Large intestine (tissue), 12 donors: ENCODE results near the gene COL1A1. TPM values are rescaled to one million over a fixed set of nuclear protein-coding genes. Genes with fewer than 3 reads are reported as not detected.

ENCODE experiments used
- DNase-seq, 2 donors: peaks; one replicate each; pipeline versions ENCODE4 v3.0.0 to v3.0.0-alpha.2; 2013
- H3K27ac ChIP-seq: one replicate; pipeline ENCODE4 v1.5.1; 2013; ENCODE audit warnings: low read length
- H3K27me3 ChIP-seq: 2 replicates; pipeline ENCODE4 v1.6.1; 2013; ENCODE audit warnings: low read length; ENCODE audit not compliant: control insufficient read depth, insufficient read depth
- H3K36me3 ChIP-seq: 2 replicates; pipeline ENCODE4 v1.6.1; 2013; ENCODE audit warnings: low read length; ENCODE audit not compliant: control insufficient read depth, insufficient read depth
- H3K4me1 ChIP-seq: one replicate; pipeline ENCODE4 v1.6.1; 2013; ENCODE audit warnings: low read length; ENCODE audit not compliant: control insufficient read depth, insufficient read depth
- H3K4me3 ChIP-seq: one replicate; pipeline ENCODE4 v1.5.1; 2013; ENCODE audit warnings: low read length
- H3K9me3 ChIP-seq: one replicate; pipeline ENCODE4 v1.6.1; 2013; ENCODE audit warnings: mild to moderate bottlenecking, low read depth, low read length, moderate library complexity; ENCODE audit not compliant: control insufficient read depth
- WGBS: methylation state at CpG from one replicate; pipeline ENCODE4 v1.1.5; 2013; ENCODE audit warnings: low lambda C conversion rate; ENCODE audit not compliant: insufficient coverage; 5-methylcytosine and 5-hydroxymethylcytosine counted together
- long read RNA-seq, 11 donors: transcript quantifications; one replicate each; lab custom pipeline, GENCODE V29; 2026
- polyA plus RNA-seq: library from polyadenylated mRNA; unstranded; fragments of 120-200 nt; gene quantifications from one replicate; pipeline ENCODE4 v1.2.1, GENCODE V29; 2013

COL1A1 gene
- polyA plus RNA-seq = 488 TPM
- long read RNA-seq, donor 1, full-length matches to known transcripts = 40 of 90 reads
- long read RNA-seq, donor 1, partial matches to known transcripts = 50 of 90 reads
- long read RNA-seq, donor 1, other reads (novel, unspliced or antisense) = 0 of 90 reads
- long read RNA-seq, donor 2, full-length matches to known transcripts = 37 of 177 reads
- long read RNA-seq, donor 2, partial matches to known transcripts = 140 of 177 reads
- long read RNA-seq, donor 2, other reads (novel, unspliced or antisense) = 0 of 177 reads
- long read RNA-seq, donor 3 = 0 reads
- long read RNA-seq, donor 4, full-length matches to known transcripts = 5 of 5 reads
- long read RNA-seq, donor 4, partial matches to known transcripts = 0 of 5 reads
- long read RNA-seq, donor 4, other reads (novel, unspliced or antisense) = 0 of 5 reads
- long read RNA-seq, donor 5, full-length matches to known transcripts = 63 of 157 reads
- long read RNA-seq, donor 5, partial matches to known transcripts = 94 of 157 reads
- long read RNA-seq, donor 5, other reads (novel, unspliced or antisense) = 0 of 157 reads
- long read RNA-seq, donor 6, full-length matches to known transcripts = 55 of 183 reads
- long read RNA-seq, donor 6, partial matches to known transcripts = 128 of 183 reads
- long read RNA-seq, donor 6, other reads (novel, unspliced or antisense) = 0 of 183 reads
- long read RNA-seq, donor 7, full-length matches to known transcripts = 60 of 327 reads
- long read RNA-seq, donor 7, partial matches to known transcripts = 267 of 327 reads
- long read RNA-seq, donor 7, other reads (novel, unspliced or antisense) = 0 of 327 reads
- long read RNA-seq, donor 8, full-length matches to known transcripts = 38 of 516 reads
- long read RNA-seq, donor 8, partial matches to known transcripts = 478 of 516 reads
- long read RNA-seq, donor 8, other reads (novel, unspliced or antisense) = 0 of 516 reads
- long read RNA-seq, donor 9, full-length matches to known transcripts = 17 of 45 reads
- long read RNA-seq, donor 9, partial matches to known transcripts = 28 of 45 reads
- long read RNA-seq, donor 9, other reads (novel, unspliced or antisense) = 0 of 45 reads
- long read RNA-seq, donor 10, full-length matches to known transcripts = 36 of 111 reads
- long read RNA-seq, donor 10, partial matches to known transcripts = 75 of 111 reads
- long read RNA-seq, donor 10, other reads (novel, unspliced or antisense) = 0 of 111 reads
- long read RNA-seq, donor 11, full-length matches to known transcripts = 60 of 177 reads
- long read RNA-seq, donor 11, partial matches to known transcripts = 117 of 177 reads
- long read RNA-seq, donor 11, other reads (novel, unspliced or antisense) = 0 of 177 reads

DNA sequence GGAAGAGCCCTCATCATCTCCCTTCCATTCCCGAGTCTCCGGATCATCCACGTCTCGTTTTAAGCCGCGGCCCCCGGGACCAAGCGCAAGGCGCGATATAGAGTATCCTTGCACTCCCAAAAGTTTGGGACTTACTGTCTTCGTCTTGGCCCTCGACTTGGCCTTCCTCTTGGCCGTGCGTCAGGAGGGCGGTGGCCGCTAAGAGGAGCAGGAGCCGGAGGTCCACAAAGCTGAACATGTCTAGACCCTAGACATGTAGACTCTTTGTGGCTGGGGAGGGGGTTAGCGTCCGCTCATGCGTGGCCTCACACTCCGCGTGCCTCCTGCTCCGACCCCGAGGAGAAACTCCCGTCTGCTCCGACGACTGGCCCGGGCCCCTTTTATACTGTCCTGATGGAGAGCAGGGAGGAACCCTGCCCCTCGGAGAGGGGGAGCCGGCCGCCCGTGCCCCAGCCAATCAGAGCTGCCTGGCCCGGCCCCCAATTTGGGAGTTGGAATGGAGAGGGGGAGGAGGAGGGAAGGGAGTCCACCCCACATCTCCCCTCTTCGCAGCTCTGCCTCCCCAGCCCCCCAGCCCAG is at the start of gene COL1A1:
Gene COL1A1, minus strand, starts transcription at position 356 of the 579 bp plus-strand sequence. Its CDS starts 118 bp downstream, at position 238.
- Histone ChIP-seq H3K4me1 (peaks cover 11% of the 10 kb centered on the region), H3K4me3 (peak within 1 kb of the TSS; percentile 78), H3K27me3 (peaks cover 45% of the 10 kb centered on the region), H3K27ac (peak within 1 kb of the TSS; percentile 89), H3K9me3 (peaks cover 3% of the 10 kb centered on the region), H3K36me3 (peaks cover 23% of the 10 kb centered on the region)
- peak in 1 of 2 donors; percentile 58 for DNase-seq
- WGBS = no CpG with 5 or more reads among the region's 34 CpGs

DNA sequence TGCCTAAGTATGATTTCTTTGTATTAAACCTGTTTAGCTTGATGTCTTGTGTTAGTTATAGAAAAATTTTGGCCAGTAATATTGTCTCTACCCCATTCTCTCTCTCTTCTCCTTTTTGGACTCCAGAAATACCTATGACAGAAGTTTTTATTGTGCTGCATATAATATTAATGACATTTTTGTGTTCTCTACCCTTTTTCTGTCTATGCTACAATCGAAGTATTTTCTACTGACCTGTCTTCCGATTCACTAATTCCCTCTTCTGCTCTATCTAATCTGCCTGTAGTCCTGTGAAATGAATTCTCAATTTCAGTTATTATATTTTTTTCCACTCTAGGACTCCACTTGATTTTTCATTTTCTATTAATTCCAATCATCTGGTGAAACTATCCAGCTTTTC is 46.8 kb upstream of the COL1A1 start:
- WGBS = 94% methylated on average over 2 of the region's 2 CpGs
- H3K9me3 ChIP-seq = peaks cover 5% of the 10 kb centered on the region
- no peaks in the 10 kb centered on the region for H3K36me3 ChIP-seq
- H3K4me3 ChIP-seq = no peak overlapping the region
- no peak for DNase-seq
- H3K27ac ChIP-seq = no peak overlapping the region
- H3K27me3 ChIP-seq = no peaks in the 10 kb centered on the region
- H3K4me1 ChIP-seq = no peaks in the 10 kb centered on the region

DNA sequence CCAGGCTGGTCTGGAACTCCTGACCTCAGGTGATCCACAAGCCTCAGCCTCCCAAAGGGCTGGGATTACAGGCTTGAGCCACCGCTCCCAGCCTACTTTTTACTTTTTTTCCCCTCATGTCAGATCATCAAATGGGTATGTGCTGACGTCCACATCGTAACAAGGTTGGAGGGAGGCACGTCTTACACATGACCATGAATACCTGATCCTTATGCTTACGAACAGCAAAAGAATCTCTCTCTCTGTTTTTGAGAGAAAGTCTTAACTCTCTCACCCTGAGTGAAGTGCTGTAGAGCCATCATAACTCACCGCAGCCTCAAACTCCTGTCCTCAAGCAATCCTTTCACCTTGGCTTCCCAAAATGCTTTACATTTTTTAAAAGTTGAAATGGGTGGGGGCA is 43.3 kb upstream of the COL1A1 start:
- no peaks in the 10 kb centered on the region for H3K4me1 ChIP-seq
- peaks cover 5% of the 10 kb centered on the region for H3K9me3 ChIP-seq
- DNase-seq = no peak
- no peak overlapping the region for H3K4me3 ChIP-seq
- H3K27me3 ChIP-seq = no peaks in the 10 kb centered on the region
- H3K36me3 ChIP-seq = no peaks in the 10 kb centered on the region
- WGBS = no CpG with 5 or more reads among the region's 6 CpGs
- no peak overlapping the region for H3K27ac ChIP-seq

DNA sequence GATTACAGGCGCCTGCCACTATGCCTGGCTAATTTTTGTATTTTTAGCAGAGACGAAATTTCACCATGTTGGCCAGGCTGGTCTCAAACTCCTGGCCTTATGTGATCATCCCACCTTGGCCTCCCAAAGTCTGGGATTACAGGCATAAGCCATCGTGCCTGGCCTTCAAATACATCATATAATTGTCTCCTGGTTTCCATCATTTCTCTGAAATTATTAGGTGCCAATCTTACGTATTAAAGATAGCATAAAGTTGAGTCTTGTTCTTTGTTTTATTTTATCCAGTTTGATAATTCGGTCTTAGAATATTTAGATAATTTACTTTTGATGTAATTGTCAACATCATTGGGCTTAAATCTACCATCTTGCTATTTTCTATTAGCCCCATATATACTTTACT is 40.0 kb upstream of the COL1A1 start:
- WGBS = 100% methylated on average over 2 of the region's 5 CpGs
- no peak overlapping the region for H3K27ac ChIP-seq

DNA sequence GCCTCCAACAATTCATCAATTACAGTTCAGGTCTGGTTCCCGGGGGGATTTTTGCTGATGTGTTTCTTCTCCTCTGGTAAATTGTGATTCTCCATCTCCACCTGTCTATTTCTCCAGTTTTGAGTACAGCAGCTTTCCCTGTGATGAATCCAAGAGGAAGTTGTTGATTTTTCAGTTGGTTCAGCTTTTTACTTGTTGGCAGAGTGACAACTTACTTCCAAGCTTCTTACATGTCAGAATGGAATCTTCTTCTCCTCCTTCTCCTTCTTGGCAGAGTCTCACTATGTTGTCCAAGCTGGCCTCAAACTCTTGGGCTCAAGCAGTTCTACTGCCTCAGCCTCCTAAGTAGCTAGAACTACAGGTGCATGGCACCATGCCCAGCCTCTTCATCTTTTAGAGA is 39.4 kb upstream of the COL1A1 start:
- WGBS = no CpG with 5 or more reads among the region's 1 CpG

More for the DNA sequence above, 40.0 kb upstream of the COL1A1 start:
- Histone ChIP-seq H3K9me3 (no peaks in the 10 kb centered on the region), H3K4me1 (no peaks in the 10 kb centered on the region), H3K27me3 (no peaks in the 10 kb centered on the region), H3K4me3 (no peak overlapping the region), H3K36me3 (no peaks in the 10 kb centered on the region)
- DNase-seq = no peak

DNA sequence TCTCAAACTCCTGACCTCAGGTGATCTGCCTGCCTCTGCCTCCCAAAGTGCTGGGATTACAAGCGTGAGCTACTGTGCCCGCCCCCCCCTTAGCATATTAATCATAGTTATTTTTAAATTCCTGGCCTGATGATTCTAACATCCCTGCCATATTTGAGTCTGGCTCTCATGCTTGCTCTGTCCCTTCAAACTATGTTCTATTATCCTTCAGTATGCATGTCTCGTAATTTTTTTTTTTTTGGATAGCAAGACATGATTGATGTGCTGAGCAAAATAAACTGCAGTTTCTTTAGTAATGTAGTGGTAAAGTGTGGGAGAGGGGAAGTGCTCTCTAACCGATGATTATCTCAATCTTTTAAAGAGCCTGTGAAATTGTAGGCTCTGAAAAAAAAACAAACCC is 38.5 kb upstream of the COL1A1 start:
- Histone ChIP-seq H3K4me1 (no peaks in the 10 kb centered on the region), H3K36me3 (no peaks in the 10 kb centered on the region), H3K27me3 (no peaks in the 10 kb centered on the region), H3K27ac (no peak overlapping the region), H3K9me3 (no peaks in the 10 kb centered on the region), H3K4me3 (no peak overlapping the region)
- 74% methylated on average over 2 of the region's 4 CpGs for WGBS
- no peak for DNase-seq

More for the DNA sequence above, 39.4 kb upstream of the COL1A1 start:
- Histone ChIP-seq H3K36me3 (no peaks in the 10 kb centered on the region), H3K27ac (no peak overlapping the region), H3K9me3 (no peaks in the 10 kb centered on the region), H3K4me1 (no peaks in the 10 kb centered on the region), H3K27me3 (no peaks in the 10 kb centered on the region), H3K4me3 (no peak overlapping the region)
- DNase-seq = no peak

DNA sequence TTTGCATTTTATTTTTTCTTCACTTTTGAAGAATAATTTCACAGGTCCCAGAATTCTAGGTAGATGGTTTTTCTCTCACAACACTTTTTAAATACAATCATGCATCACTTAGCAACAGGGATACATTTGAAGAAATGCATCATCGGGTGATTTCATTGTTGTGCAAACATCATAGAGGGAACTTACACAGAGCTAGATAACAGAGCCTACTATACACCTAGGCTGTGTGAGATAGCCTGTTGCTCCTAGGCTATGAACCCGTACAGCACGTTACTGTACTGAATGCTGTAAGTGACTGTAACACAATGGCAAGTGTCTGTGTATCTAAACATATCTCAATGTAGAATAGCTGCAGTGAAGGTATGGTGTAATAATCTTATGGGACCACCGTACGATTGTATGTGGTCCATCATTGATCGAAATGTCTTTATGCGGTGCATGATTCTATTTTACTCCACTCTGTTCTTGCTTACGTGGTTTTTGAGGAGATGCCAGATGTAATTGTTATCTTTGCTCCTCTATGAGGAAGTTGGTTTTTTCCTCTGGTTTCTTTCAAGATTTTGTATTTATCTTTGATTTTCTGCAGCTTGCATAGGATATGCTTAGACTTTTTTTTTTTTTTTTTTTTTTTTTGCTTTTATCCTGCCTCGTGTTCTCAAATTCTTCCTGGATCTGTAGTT is 37.3 kb upstream of the COL1A1 start:
- H3K4me1 ChIP-seq = no peaks in the 10 kb centered on the region
- peaks cover 3% of the 10 kb centered on the region for H3K9me3 ChIP-seq
- no peaks in the 10 kb centered on the region for H3K36me3 ChIP-seq
- no peaks in the 10 kb centered on the region for H3K27me3 ChIP-seq
- no peak overlapping the region for H3K27ac ChIP-seq
- no peak for DNase-seq
- no peak overlapping the region for H3K4me3 ChIP-seq
- WGBS = 40% methylated on average over 1 of the region's 9 CpGs

DNA sequence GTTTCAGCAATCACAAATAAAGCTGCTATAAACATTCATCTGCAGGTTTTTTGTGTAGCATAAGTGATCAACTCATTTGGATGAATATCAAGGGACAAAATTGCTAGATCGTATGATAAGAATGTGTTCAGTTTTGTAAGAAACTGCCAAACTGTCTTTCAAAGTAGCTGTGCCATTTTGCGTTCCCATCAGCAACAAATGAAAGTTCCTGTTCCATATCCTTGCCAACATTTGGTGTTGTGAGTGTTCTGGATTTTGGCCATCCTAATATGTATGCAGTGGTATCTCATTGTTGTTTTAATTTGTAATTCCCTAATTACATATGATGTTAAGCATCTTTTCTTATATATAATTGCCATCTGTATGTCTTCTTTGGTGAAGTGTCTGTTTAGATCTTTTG is 36.5 kb upstream of the COL1A1 start:
- Histone ChIP-seq H3K27me3 (no peaks in the 10 kb centered on the region), H3K4me1 (no peaks in the 10 kb centered on the region), H3K4me3 (no peak overlapping the region), H3K36me3 (no peaks in the 10 kb centered on the region), H3K27ac (no peak overlapping the region), H3K9me3 (peaks cover 3% of the 10 kb centered on the region)
- DNase-seq = no peak
- WGBS = no CpG with 5 or more reads among the region's 2 CpGs

DNA sequence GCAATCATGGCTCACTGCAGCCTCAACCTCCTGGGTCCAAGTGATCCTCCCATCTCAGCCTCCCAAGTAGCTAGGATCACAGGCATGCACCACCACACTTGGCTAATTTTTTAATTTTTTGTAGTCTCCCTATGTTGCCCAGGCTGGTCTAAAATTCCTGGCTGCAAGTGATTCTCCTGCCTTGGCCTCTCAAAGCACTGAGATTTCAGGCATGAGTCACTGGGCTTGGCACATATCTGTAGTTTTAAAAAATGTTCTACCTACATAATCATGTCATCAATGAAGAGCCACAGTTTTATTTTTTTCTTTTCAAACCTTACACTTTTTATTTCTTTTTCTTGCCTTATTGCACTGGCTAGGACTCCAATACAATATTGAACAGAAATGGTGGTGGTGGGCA is 33.1 kb upstream of the COL1A1 start:
- H3K27ac ChIP-seq = no peak overlapping the region
- H3K4me1 ChIP-seq = no peaks in the 10 kb centered on the region
- no peaks in the 10 kb centered on the region for H3K27me3 ChIP-seq
- peaks cover 3% of the 10 kb centered on the region for H3K9me3 ChIP-seq
- no peak overlapping the region for H3K4me3 ChIP-seq
- no peaks in the 10 kb centered on the region for H3K36me3 ChIP-seq
- DNase-seq = no peak
